ENCODE data around the gene ZNRF1. TPM values are rescaled to one million over a fixed set of nuclear protein-coding genes. Genes with fewer than 3 reads are reported as not detected.

ZNRF1 gene
- total and polyA plus RNA-seq, 2 of the 13 experiments (the other 11 are each of a cell fraction or from before 2014, with no cell fraction given) = 43.9 to 58.7 TPM

DNA sequence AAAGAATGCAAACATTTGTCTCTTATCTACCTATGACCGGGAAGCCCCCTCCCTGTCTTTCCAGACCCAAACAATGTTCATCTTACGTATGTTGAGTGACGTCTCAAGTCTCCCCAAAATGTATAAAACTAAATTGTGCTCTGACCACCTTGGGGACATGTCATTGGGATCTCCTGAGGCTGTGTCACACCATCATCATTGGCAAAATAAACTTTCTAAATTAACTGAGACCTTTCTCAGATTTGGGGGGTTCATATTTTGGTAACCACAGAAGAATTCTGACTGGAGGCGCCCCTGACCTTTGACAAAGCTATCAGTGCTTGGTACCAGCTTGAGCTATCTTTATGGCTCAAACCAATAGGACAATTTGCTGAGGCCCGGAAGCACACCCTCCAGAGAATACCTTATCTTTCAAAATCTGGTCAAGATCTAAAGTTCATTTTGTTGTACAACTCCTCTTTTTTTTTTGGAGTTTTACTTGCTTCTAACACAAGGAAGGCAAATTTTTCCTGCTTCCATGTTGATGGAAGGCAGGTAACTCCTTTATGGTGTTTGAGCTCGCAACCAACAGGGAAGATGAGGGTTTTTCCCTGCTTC, 120.2 kb downstream of the ZNRF1 start (continued):
- peak; percentile 38; the same call in 1 of the 2 replicates for TF ChIP-seq ELF3 (CRISPR knock-in tag; IDR thresholded peaks at IDR 0.05)
- peak; percentile 53; the same call in 1 of the 2 replicates for TF ChIP-seq HNF4G (IDR thresholded peaks at IDR 0.05; ENCODE audit: borderline replicate concordance, low read depth, low read length)
- no peak for TF ChIP-seq HNF4G (CRISPR knock-in tag; IDR thresholded peaks at IDR 0.05; ENCODE audit: borderline replicate concordance, low read depth)
- no peak for TF ChIP-seq ZNF674 (CRISPR knock-in tag; IDR thresholded peaks at IDR 0.05; ENCODE audit: low read depth)
- TF ChIP-seq TEAD3 (CRISPR knock-in tag; optimal IDR thresholded peaks at IDR 0.05; ENCODE audit: borderline replicate concordance) = peak; percentile 18
- TF ChIP-seq ZBTB34 (CRISPR knock-in tag; IDR thresholded peaks at IDR 0.05) = peak; percentile 59; the same call in 1 of the 2 replicates
- TF ChIP-seq ELF4 (CRISPR knock-in tag; IDR thresholded peaks at IDR 0.05; ENCODE audit: borderline replicate concordance) = peak; percentile 14; the same call in 1 of the 2 replicates
- no peak for TF ChIP-seq ZNF468 (CRISPR knock-in tag; IDR thresholded peaks at IDR 0.05)
- TF ChIP-seq NFIC (IDR thresholded peaks at IDR 0.05; ENCODE audit: low read length) = peak; percentile 34; the same call in 1 of the 2 replicates
- no peak for TF ChIP-seq ZNF501 (CRISPR knock-in tag; IDR thresholded peaks at IDR 0.05)
- TF ChIP-seq NR2F2 (IDR thresholded peaks at IDR 0.05; ENCODE audit: borderline replicate concordance, low read depth) = peak; percentile 34; the same call in 1 of the 2 replicates
- TF ChIP-seq ARID5B (CRISPR knock-in tag; IDR thresholded peaks at IDR 0.05) = peak; percentile 17; the same call in 1 of the 2 replicates
- TF ChIP-seq NCOR1 (IDR thresholded peaks at IDR 0.05; ENCODE audit: borderline replicate concordance, low read length) = peak; percentile 66; the same call in 1 of the 2 replicates
- TF ChIP-seq GATAD2A (CRISPR knock-in tag; IDR thresholded peaks at IDR 0.05) = peak; percentile 43
- TF ChIP-seq, protein P1, sequence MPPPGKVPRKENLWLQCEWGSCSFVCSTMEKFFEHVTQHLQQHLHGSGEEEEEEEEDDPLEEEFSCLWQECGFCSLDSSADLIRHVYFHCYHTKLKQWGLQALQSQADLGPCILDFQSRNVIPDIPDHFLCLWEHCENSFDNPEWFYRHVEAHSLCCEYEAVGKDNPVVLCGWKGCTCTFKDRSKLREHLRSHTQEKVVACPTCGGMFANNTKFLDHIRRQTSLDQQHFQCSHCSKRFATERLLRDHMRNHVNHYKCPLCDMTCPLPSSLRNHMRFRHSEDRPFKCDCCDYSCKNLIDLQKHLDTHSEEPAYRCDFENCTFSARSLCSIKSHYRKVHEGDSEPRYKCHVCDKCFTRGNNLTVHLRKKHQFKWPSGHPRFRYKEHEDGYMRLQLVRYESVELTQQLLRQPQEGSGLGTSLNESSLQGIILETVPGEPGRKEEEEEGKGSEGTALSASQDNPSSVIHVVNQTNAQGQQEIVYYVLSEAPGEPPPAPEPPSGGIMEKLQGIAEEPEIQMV (CRISPR knock-in tag; IDR thresholded peaks at IDR 0.05; ENCODE audit: low read depth) = no peak
- TF ChIP-seq, protein P2, sequence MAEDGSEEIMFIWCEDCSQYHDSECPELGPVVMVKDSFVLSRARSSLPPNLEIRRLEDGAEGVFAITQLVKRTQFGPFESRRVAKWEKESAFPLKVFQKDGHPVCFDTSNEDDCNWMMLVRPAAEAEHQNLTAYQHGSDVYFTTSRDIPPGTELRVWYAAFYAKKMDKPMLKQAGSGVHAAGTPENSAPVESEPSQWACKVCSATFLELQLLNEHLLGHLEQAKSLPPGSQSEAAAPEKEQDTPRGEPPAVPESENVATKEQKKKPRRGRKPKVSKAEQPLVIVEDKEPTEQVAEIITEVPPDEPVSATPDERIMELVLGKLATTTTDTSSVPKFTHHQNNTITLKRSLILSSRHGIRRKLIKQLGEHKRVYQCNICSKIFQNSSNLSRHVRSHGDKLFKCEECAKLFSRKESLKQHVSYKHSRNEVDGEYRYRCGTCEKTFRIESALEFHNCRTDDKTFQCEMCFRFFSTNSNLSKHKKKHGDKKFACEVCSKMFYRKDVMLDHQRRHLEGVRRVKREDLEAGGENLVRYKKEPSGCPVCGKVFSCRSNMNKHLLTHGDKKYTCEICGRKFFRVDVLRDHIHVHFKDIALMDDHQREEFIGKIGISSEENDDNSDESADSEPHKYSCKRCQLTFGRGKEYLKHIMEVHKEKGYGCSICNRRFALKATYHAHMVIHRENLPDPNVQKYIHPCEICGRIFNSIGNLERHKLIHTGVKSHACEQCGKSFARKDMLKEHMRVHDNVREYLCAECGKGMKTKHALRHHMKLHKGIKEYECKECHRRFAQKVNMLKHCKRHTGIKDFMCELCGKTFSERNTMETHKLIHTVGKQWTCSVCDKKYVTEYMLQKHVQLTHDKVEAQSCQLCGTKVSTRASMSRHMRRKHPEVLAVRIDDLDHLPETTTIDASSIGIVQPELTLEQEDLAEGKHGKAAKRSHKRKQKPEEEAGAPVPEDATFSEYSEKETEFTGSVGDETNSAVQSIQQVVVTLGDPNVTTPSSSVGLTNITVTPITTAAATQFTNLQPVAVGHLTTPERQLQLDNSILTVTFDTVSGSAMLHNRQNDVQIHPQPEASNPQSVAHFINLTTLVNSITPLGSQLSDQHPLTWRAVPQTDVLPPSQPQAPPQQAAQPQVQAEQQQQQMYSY (CRISPR knock-in tag; IDR thresholded peaks at IDR 0.05) = no peak
- 0 out of 2 replicates have a peak, but pooled peaks have one; percentile 21 for TF ChIP-seq HOXA3 (CRISPR knock-in tag; IDR thresholded peaks at IDR 0.05)
- TF ChIP-seq SOX5 (CRISPR knock-in tag; IDR thresholded peaks at IDR 0.05; ENCODE audit: borderline replicate concordance) = peak; percentile 25; the same call in 1 of the 2 replicates
- TF ChIP-seq MED1 (CRISPR knock-in tag; IDR thresholded peaks at IDR 0.05) = peak; percentile 22

Measured in HepG2 (cell line).